ENCODE measurements around the gene MOXD1. TPM values are rescaled to one million over a fixed set of nuclear protein-coding genes. Genes with fewer than 3 reads are reported as not detected.

Gene MOXD1
- total and polyA plus RNA-seq, 2 of the 8 experiments (the other 6 are each of a cell fraction or from before 2014, with no cell fraction given), result 1.6 to 3.5 TPM

DNA sequence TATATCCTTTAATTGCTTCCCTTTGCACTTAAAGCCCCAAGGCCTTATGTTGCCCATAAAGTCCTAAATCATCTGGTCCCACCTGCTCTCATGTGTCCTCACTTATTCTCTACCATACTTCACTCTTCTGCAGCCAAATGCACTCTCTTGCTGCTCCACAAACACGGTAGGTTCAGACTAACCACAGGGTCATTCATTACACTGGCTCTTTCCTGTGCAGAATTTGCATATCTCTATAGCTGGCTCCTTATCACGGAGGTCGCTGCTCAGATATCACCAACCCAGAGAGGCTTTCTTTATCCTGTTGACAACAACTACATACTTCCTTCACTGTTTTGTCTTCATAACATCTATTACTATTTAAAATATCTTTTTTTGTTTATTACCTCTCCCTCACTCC is 86.8 kb downstream of the MOXD1 start:
- Histone ChIP-seq H3K27me3 (replicated peaks in 1 of 4; ENCODE audit: control insufficient read depth in 3 of 4, extremely low read depth in 1 of 4, insufficient read depth in 3 of 4, low read length in 3 of 4) (no peaks in the 10 kb centered on the region), H2BK12ac (ENCODE audit: low read depth, low read length) (no peak overlapping the region), H3K4me2 (ENCODE audit: insufficient read depth in 1 of 2, low read depth in 2 of 2, low read length in 2 of 2) (no peak overlapping the region), H2BK20ac (ENCODE audit: low read length) (no peak overlapping the region), H3K4me3 (ENCODE audit: extremely low read depth in 1 of 4, insufficient read depth in 2 of 4, low read depth in 3 of 4, low read length in 4 of 4) (no peak overlapping the region), H3K23me2 (ENCODE audit: low read depth, low read length) (no peaks in the 10 kb centered on the region), H2BK120ac (replicated peaks; ENCODE audit: low read depth, low read length) (no peak overlapping the region), H2BK15ac (ENCODE audit: low read length) (no peak overlapping the region), H2AFZ (ENCODE audit: low read length) (no peak overlapping the region), H3K9me3 (ENCODE audit: insufficient read depth in 2 of 2, low read depth in 1 of 2, low read length in 1 of 2) (no peaks in the 10 kb centered on the region), H4K8ac (ENCODE audit: extremely low read depth, insufficient read depth, low read length) (no peak overlapping the region), H3K4me1 (replicated peaks in 1 of 4; ENCODE audit: control insufficient read depth in 3 of 4, insufficient read depth in 4 of 4, low read length in 3 of 4) (no peaks in the 10 kb centered on the region), H3K79me2 (ENCODE audit: control insufficient read depth in 1 of 2, insufficient read depth in 2 of 2, low read length in 2 of 2) (no peaks in the 10 kb centered on the region), H3K56ac (replicated peaks; ENCODE audit: insufficient read length, low read depth, low read length) (no peak overlapping the region), H3K9ac (replicated peaks in 1 of 4; ENCODE audit: extremely low read depth in 1 of 4, low read depth in 3 of 4, low read length in 3 of 4) (no peak overlapping the region), H3K79me1 (ENCODE audit: low read depth, low read length) (no peaks in the 10 kb centered on the region), H3K23ac (ENCODE audit: insufficient read length) (no peak overlapping the region), H4K5ac (ENCODE audit: insufficient read length, low read depth, low read length) (no peak overlapping the region), H3K4ac (replicated peaks; ENCODE audit: insufficient read length, low read depth, low read length) (no peak overlapping the region), H4K91ac (replicated peaks; ENCODE audit: insufficient read length, low read length) (no peak overlapping the region), H2AK5ac (ENCODE audit: low read depth, low read length) (no peak overlapping the region), H3K27ac (ENCODE audit: low read depth, low read length) (no peak overlapping the region), H3K14ac (ENCODE audit: insufficient read length) (no peak overlapping the region), H3K36me3 (ENCODE audit: control insufficient read depth in 2 of 4, insufficient read depth in 4 of 4, low read length in 3 of 4) (no peaks in the 10 kb centered on the region), H3K18ac (ENCODE audit: extremely low read depth, low read length) (no peak overlapping the region), H4K20me1 (replicated peaks in 1 of 2; ENCODE audit: control insufficient read depth in 1 of 2, insufficient read depth in 2 of 2, low read length in 2 of 2) (no peaks in the 10 kb centered on the region), H2BK5ac (ENCODE audit: low read depth, low read length) (no peak overlapping the region)
- no peak for DNase-seq (ENCODE audit: low read depth in 1 of 2, low spot score in 2 of 2)
- WGBS, 2 experiments (ENCODE audit: extremely low coverage in 1 of 2, insufficient coverage in 1 of 2, insufficient read length in 1 of 2, insufficient replicate concordance in 2 of 2, low coverage in 1 of 2, low lambda C conversion rate in 2 of 2, missing lambda C conversion rate in 1 of 2), result 74% methylated on average over 3 of the region's 3 CpGs; no CpG with 5 or more reads in 1 of the 2 experiments
- POLR2A ChIA-PET (ENCODE audit: partially characterized antibody), result no interaction called here
- TF ChIP-seq ZNF274 (IDR thresholded peaks at IDR 0.05; ENCODE audit: borderline replicate concordance, extremely low read depth, low read length) (no peak), SIX5 (IDR thresholded peaks at IDR 0.05; ENCODE audit: low read depth, low read length) (no peak), TAF1 (IDR thresholded peaks at IDR 0.05; ENCODE audit: low read depth, low read length) (no peak), SAP30 (IDR thresholded peaks at IDR 0.05; ENCODE audit: insufficient read depth, insufficient replicate concordance, low read length) (no peak), KDM4A (IDR thresholded peaks at IDR 0.05; ENCODE audit: low read depth, low read length, severe bottlenecking) (no peak), RXRA (IDR thresholded peaks at IDR 0.05; ENCODE audit: insufficient read depth, low read depth, low read length) (no peak), TEAD4 (IDR thresholded peaks at IDR 0.05; ENCODE audit: low read depth, low read length) (no peak)
- TF ChIP-seq, protein P1, sequence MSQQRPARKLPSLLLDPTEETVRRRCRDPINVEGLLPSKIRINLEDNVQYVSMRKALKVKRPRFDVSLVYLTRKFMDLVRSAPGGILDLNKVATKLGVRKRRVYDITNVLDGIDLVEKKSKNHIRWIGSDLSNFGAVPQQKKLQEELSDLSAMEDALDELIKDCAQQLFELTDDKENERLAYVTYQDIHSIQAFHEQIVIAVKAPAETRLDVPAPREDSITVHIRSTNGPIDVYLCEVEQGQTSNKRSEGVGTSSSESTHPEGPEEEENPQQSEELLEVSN (IDR thresholded peaks at IDR 0.05), result no peak
- TF ChIP-seq, protein P2, sequence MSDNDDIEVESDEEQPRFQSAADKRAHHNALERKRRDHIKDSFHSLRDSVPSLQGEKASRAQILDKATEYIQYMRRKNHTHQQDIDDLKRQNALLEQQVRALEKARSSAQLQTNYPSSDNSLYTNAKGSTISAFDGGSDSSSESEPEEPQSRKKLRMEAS (IDR thresholded peaks at IDR 0.05), result no peak
- TF ChIP-seq, protein P3, sequence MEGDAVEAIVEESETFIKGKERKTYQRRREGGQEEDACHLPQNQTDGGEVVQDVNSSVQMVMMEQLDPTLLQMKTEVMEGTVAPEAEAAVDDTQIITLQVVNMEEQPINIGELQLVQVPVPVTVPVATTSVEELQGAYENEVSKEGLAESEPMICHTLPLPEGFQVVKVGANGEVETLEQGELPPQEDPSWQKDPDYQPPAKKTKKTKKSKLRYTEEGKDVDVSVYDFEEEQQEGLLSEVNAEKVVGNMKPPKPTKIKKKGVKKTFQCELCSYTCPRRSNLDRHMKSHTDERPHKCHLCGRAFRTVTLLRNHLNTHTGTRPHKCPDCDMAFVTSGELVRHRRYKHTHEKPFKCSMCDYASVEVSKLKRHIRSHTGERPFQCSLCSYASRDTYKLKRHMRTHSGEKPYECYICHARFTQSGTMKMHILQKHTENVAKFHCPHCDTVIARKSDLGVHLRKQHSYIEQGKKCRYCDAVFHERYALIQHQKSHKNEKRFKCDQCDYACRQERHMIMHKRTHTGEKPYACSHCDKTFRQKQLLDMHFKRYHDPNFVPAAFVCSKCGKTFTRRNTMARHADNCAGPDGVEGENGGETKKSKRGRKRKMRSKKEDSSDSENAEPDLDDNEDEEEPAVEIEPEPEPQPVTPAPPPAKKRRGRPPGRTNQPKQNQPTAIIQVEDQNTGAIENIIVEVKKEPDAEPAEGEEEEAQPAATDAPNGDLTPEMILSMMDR (IDR thresholded peaks at IDR 0.05; ENCODE audit: control extremely low read depth in 1 of 3, insufficient read depth in 1 of 3, low read depth in 1 of 3, low read length in 3 of 3), result no peak
- FAIRE-seq, result no peak
- CTCF ChIA-PET (ENCODE audit: partially characterized antibody), result interaction anchor here (1.0 to 1.4 kb wide), 2 partner anchors 18 to 35 kb away, joined by 3 to 8 read pairs; no protein-coding TSS in a partner anchor
